Effector memory CD4-positive, alpha-beta T cell (primary cell): ENCODE results near the gene PNMA6F.

ENCODE experiments used
- DNase-seq, 3 donors: peaks; one replicate each; pipeline ENCODE4 v3.0.0-alpha.2; 2020
- H3K27ac ChIP-seq: 2 replicates; pipeline ENCODE4 v1.7.0; 2013; ENCODE audit warnings: mild to moderate bottlenecking, low read length, moderate library complexity; ENCODE audit not compliant: insufficient read depth, poor library complexity, severe bottlenecking
- H3K27me3 ChIP-seq: replicated peaks from 2 replicates; pipeline ENCODE4 v1.7.0; 2013; ENCODE audit warnings: mild to moderate bottlenecking, low read length; ENCODE audit not compliant: insufficient read depth, control insufficient read depth, poor library complexity, severe bottlenecking
- H3K36me3 ChIP-seq: 2 replicates; pipeline ENCODE4 v1.7.0; 2013; ENCODE audit warnings: mild to moderate bottlenecking, low read length, moderate library complexity; ENCODE audit not compliant: control insufficient read depth, insufficient read depth
- H3K4me1 ChIP-seq: 2 replicates; pipeline ENCODE4 v1.7.0; 2013; ENCODE audit warnings: low read length, mild to moderate bottlenecking; ENCODE audit not compliant: control insufficient read depth, insufficient read depth, poor library complexity, severe bottlenecking
- H3K4me3 ChIP-seq: 2 replicates; pipeline ENCODE4 v1.7.0; 2013; ENCODE audit warnings: low read length, low read depth, mild to moderate bottlenecking; ENCODE audit not compliant: insufficient read depth, poor library complexity, severe bottlenecking
- H3K9me3 ChIP-seq: 2 replicates; pipeline ENCODE4 v1.7.0; 2013; ENCODE audit warnings: mild to moderate bottlenecking, low read length, moderate library complexity; ENCODE audit not compliant: control insufficient read depth
- total RNA-seq, 3 donors: gene quantifications; one replicate each; lab custom pipeline; 2026; lab: John Stamatoyannopoulos, UW

The PNMA6F gene
- 0 reads per million in 3 donors for total RNA-seq

DNA sequence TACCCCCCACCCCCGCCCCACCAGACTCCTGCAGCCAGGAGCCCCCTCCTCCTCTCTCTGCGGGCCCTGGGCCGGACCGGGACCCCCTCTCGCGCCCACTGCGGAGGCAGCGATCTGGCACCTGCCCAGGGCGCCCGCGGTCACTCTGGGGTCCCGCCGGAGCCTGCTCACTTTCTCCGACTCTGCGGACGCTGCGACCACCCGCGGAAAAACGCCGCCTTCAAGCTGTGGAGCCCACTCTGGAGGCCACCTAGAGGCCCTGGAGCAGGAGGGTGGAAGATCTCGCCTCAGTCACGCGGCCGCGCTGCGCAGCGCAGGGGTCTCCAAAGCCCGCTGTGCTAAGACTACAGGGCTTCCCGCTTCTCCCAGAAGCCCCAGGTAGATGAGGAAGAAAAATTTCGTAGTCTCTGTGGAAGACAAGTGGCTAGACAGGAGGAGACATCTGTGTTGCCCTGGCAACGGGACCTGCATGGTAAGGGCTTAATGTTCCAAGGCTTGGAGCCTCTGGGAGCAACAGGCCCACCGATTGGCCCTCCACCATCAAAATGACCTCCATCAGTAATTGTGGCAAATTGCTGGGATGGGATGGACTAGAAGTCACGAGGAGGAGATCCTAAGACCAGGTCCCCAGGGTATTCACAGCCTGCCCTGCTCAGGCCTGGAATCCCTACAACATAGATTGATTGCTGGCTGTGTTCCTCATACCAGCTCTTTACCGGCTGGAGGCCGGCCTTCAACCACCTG, at the start of gene PNMA6F:
PNMA6F (minus strand) TSS at position 387 of the 744 bp plus-strand sequence. CDS start 1,093 bp downstream, outside the sequence.
- Histone ChIP-seq H3K9me3 (no peaks in the 10 kb centered on the region), H3K27me3 (no peaks in the 10 kb centered on the region), H3K4me3 (no peak within 1 kb of the TSS), H3K4me1 (no peaks in the 10 kb centered on the region), H3K36me3 (no peaks in the 10 kb centered on the region), H3K27ac (no peak within 1 kb of the TSS)
- DNase-seq = no peak

DNA sequence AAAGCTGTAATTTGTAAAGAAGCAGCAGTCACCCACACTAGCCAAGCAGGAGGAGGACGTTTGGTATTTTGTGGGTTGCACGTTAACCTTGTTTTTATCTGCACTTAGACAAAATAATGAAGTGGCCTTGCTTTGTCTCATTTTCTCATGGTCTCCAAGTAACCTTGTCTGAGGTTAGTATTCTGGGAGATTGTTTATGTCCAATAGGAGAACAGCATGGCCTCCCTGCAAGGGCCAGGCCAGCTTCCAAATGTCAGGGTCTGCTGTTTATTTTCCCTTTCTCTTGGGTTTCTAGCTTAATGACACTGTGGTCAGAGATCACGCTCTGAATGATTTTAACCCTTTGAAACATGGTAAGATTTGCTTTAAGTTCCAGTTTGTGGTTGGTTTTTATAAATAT, 49.7 kb upstream of the PNMA6F start:
- no peaks in the 10 kb centered on the region for H3K9me3 ChIP-seq
- H3K27ac ChIP-seq = no peak overlapping the region
- no peaks in the 10 kb centered on the region for H3K27me3 ChIP-seq
- no peak overlapping the region for H3K4me3 ChIP-seq
- no peaks in the 10 kb centered on the region for H3K4me1 ChIP-seq
- DNase-seq = no peak
- H3K36me3 ChIP-seq = no peaks in the 10 kb centered on the region

DNA sequence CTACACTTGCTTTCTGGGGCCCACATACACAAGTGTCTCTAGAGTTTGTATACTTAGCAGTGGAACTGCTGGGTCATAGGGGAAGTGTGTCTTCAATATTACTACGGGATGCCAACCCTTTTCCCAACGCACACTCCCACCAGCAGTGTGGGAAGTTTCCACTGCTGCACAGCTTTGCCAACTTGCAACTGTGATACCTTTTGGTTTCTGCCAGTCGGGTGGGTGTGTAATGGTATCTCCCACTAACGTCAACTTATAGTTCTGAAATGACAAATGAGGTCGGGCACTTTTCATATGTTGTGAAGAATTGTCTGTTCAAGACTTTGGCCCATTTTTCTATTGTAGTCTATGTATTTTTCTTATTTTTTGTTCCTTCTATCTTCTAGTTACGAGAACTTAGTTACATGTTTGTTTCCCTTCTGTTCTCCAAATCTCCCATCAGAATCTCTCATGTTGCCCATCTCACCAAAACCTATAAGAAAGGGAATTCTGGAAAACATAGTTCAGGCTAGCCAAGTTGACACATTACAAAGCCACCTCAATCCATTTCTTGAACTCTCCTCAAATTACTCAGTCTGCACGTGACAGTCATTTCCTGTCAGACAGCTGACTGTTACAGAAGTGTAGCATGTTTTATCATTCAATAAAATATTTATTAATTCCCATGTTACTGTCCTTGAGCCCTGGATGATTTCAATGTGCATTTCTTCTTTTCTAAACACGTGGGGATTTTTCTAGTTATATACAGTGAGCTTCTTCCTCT, 48.9 kb upstream of the PNMA6F start:
- Histone ChIP-seq H3K27ac (no peak overlapping the region), H3K27me3 (no peaks in the 10 kb centered on the region), H3K4me1 (no peaks in the 10 kb centered on the region), H3K36me3 (no peaks in the 10 kb centered on the region), H3K9me3 (no peaks in the 10 kb centered on the region), H3K4me3 (no peak overlapping the region)
- no peak for DNase-seq

DNA sequence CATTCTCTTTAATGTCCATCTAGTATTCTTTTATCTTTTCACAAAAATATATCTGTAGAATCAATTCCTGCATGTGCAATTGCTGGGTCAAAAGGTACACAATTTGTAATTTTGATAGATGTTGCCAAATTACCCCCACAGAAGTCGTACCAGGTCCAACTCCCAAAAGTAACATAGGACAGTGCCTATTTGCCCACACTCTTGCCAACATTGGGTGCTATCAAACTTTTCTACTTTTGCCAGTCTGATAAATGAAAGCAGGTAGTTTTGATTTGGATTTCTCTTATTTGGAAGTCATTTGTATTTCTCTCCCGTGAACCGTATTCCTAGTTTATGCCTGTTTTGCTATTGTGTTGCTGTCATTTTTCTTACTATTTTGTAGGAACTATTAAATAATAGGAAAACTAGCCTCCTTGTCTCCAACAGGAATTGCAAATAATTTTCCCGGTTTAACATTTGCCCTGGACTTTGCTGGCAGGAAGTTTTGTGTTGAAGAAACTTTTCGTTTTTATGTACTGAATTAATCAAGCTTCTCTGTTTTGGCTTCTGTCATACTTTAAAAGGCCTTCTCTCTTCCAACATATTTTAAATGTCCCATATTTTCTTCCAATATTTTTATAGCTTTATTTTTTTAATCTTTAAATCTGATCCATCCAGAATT, 45.4 kb upstream of the PNMA6F start:
- Histone ChIP-seq H3K9me3 (no peaks in the 10 kb centered on the region), H3K27ac (no peak overlapping the region), H3K4me3 (no peak overlapping the region), H3K27me3 (no peaks in the 10 kb centered on the region), H3K36me3 (no peaks in the 10 kb centered on the region), H3K4me1 (no peaks in the 10 kb centered on the region)
- no peak for DNase-seq

DNA sequence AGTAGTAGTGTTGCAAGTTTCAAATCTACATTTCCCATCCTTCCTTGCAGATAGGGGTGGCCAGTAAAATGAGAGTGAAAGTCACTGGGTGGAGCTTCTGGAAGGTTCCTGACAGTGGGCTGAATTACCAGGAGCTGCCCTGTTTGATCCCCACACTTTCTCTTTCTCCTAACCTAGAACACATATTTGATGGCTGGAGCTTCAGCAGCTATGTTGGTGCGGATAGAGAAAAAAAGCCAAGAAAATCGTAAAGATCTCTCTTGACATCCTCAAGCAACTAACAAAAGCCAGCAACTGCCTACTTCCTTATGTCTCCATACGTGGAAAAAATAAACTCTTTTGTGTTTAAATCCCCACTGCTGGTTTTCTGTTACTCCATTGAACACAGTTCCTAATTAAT, 44.6 kb upstream of the PNMA6F start:
- no peaks in the 10 kb centered on the region for H3K9me3 ChIP-seq
- no peaks in the 10 kb centered on the region for H3K27me3 ChIP-seq
- H3K36me3 ChIP-seq = no peaks in the 10 kb centered on the region
- no peak for DNase-seq
- no peak overlapping the region for H3K4me3 ChIP-seq
- H3K27ac ChIP-seq = no peak overlapping the region
- H3K4me1 ChIP-seq = no peaks in the 10 kb centered on the region

DNA sequence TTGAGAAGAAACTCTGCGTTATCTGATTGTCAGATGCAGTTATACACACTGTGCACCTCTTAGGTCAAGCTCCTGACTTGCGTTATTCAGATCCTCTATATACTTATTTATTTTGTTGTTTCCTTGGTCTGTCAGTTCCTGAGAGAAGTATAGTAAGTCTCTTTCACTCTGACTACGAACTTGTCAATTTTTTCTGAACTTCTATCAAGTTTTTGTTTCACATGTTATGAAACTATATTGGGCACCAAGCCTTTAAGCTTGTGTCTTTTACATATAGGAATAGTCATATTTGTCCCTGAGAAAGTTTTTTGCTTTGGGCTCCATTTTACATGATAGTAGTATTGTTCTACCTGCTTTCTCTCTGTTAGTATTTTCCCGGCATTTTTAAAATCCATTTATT, 44.1 kb upstream of the PNMA6F start:
- Histone ChIP-seq H3K4me3 (no peak overlapping the region), H3K9me3 (no peaks in the 10 kb centered on the region), H3K36me3 (no peaks in the 10 kb centered on the region), H3K27me3 (no peaks in the 10 kb centered on the region), H3K27ac (no peak overlapping the region), H3K4me1 (no peaks in the 10 kb centered on the region)
- no peak for DNase-seq

DNA sequence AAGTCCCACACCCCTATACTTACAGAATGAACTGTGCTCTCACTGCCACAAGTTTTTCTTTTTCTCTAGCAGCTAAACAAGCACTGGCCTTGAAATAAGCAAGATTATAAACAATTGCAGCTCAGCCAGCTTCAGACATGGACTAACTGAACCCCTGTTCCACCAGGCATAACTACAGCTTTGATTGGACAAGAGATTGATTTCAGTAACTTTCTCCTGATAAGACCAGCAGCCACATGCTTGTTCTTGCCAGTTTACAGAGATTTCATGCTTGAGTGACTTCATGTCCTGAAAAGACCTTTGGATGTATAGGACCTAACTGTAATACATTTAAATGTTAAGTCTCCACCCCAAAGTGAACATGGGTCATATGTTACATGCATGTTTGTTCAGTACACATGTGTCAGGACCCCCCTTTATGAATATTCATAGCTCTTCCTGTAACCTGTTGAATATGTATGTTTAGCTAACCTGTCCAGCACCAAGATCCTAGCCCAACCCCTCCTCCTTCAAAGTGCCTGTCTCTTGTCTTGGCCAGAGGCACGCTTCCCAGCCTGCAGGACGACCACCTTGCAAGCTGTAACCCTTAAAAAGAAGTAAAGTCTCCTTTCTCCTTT, 40.3 kb upstream of the PNMA6F start:
- Histone ChIP-seq H3K36me3 (no peaks in the 10 kb centered on the region), H3K27ac (no peak overlapping the region), H3K4me3 (no peak overlapping the region), H3K4me1 (no peaks in the 10 kb centered on the region), H3K9me3 (no peaks in the 10 kb centered on the region), H3K27me3 (no peaks in the 10 kb centered on the region)
- no peak for DNase-seq

DNA sequence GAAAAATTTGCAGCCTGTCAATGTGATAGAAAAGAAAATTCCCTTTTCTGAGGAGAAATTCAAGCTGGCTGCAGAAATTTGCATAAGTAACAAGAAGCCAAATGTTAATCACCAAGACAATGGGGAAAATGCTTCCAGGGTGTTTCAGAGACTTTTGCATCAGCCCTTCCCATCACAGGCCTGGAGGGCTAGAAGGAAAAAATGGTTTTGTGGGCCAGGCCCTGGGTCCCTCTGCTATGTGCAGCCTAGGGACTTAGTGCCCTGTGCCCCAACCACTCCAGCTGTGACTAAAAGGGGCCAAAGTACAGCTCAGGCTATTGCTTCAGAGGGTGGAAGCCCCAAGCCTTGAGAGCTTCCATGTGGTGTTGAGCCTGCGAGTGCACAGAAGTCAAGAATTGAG, 36.3 kb upstream of the PNMA6F start:
- no peak overlapping the region for H3K27ac ChIP-seq
- H3K4me1 ChIP-seq = no peaks in the 10 kb centered on the region
- H3K9me3 ChIP-seq = no peaks in the 10 kb centered on the region
- no peaks in the 10 kb centered on the region for H3K27me3 ChIP-seq
- H3K4me3 ChIP-seq = no peak overlapping the region
- no peak for DNase-seq
- H3K36me3 ChIP-seq = no peaks in the 10 kb centered on the region

DNA sequence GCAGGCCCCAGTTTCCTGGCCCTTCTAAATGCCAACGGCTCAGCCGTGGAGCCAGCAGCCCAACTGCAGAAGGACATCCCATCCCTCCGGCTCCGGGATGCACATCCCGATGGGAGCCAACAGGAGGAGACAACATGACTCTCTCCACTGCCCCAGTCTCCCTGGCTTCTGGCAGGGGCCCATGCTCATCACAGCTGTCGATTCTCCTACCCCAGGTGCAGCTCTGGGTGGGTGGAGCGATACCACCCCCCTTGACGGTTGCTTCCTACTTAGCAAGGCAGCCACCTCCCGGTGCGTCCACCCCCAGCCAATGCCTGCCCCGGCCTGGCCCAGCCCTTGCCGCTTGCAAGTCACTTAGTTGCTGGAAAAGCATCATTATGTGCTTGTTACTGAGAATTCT, 31.8 kb upstream of the PNMA6F start:
- H3K9me3 ChIP-seq = no peaks in the 10 kb centered on the region
- DNase-seq = no peak
- H3K27ac ChIP-seq = no peak overlapping the region
- no peaks in the 10 kb centered on the region for H3K27me3 ChIP-seq
- H3K4me3 ChIP-seq = no peak overlapping the region
- H3K4me1 ChIP-seq = no peaks in the 10 kb centered on the region
- H3K36me3 ChIP-seq = no peaks in the 10 kb centered on the region
